H9 (cell line): Measurements from ENCODE around the gene NUP160. TPM values are rescaled to one million over a fixed set of nuclear protein-coding genes. Genes with fewer than 3 reads are reported as not detected.

ENCODE experiments used
- DNase-seq: peaks from one replicate; pipeline ENCODE4 v3.0.0-alpha.2; 2017
- H2AFZ ChIP-seq: one replicate; pipeline ENCODE4 v1.6.1; 2013; ENCODE audit warnings: mild to moderate bottlenecking, low read length, control low read depth, moderate library complexity
- H2AK5ac ChIP-seq: 2 replicates; pipeline ENCODE4 v1.6.1; 2013; ENCODE audit warnings: low read length, control low read depth, mixed read lengths; ENCODE audit not compliant: insufficient read length
- H2BK120ac ChIP-seq: one replicate; pipeline ENCODE4 v1.6.1; 2013; ENCODE audit warnings: low read depth, mild to moderate bottlenecking, low read length, control low read depth, inconsistent platforms; ENCODE audit not compliant: poor library complexity, severe bottlenecking
- H2BK12ac ChIP-seq: 2 replicates; pipeline ENCODE4 v1.6.1; 2013; ENCODE audit warnings: low read length, control low read depth, mixed read lengths, low read depth; ENCODE audit not compliant: insufficient read length
- H2BK15ac ChIP-seq: 2 replicates; pipeline ENCODE4 v1.6.1; 2013; ENCODE audit warnings: low read depth, low read length, control low read depth
- H2BK20ac ChIP-seq: one replicate; pipeline ENCODE4 v1.6.1; 2013; ENCODE audit warnings: low read depth, mild to moderate bottlenecking, low read length, control low read depth, inconsistent platforms; ENCODE audit not compliant: poor library complexity, severe bottlenecking
- H2BK5ac ChIP-seq: 2 replicates; pipeline ENCODE4 v1.6.1; 2013; ENCODE audit warnings: low read length, control low read depth, mixed read lengths; ENCODE audit not compliant: insufficient read length
- H3K14ac ChIP-seq: 2 replicates; pipeline ENCODE4 v1.6.1; 2013; ENCODE audit warnings: low read length, control low read depth; ENCODE audit not compliant: insufficient read depth
- H3K18ac ChIP-seq: 2 replicates; pipeline ENCODE4 v1.6.1; 2013; ENCODE audit warnings: low read depth, mild to moderate bottlenecking, mixed read lengths, low read length, control low read depth; ENCODE audit not compliant: insufficient read length
- H3K23ac ChIP-seq: 2 replicates; pipeline ENCODE4 v1.6.1; 2013; ENCODE audit warnings: low read length, control low read depth, mixed read lengths, low read depth; ENCODE audit not compliant: insufficient read length
- H3K23me2 ChIP-seq: 2 replicates; pipeline ENCODE4 v1.6.1; 2013; ENCODE audit warnings: low read depth, mild to moderate bottlenecking, mixed read lengths, low read length, control low read depth; ENCODE audit not compliant: insufficient read length, poor library complexity, severe bottlenecking
- H3K27ac ChIP-seq: 2 replicates; pipeline ENCODE4 v1.5.1; 2013; ENCODE audit warnings: low read length, control low read depth, mixed read lengths, low read depth; ENCODE audit not compliant: insufficient read length
- H3K27me3 ChIP-seq: 2 replicates; pipeline ENCODE4 v1.6.1; 2013; ENCODE audit warnings: low read length, control low read depth, inconsistent platforms; ENCODE audit not compliant: insufficient read depth
- H3K4ac ChIP-seq: 2 replicates; pipeline ENCODE4 v1.6.1; 2013; ENCODE audit warnings: low read depth, mild to moderate bottlenecking, control low read depth, inconsistent platforms, low read length, moderate library complexity
- H3K4me1 ChIP-seq: 2 replicates; pipeline ENCODE4 v1.6.1; 2013; ENCODE audit warnings: low read length, control low read depth, inconsistent platforms; ENCODE audit not compliant: insufficient read depth
- H3K4me2 ChIP-seq: 2 replicates; pipeline ENCODE4 v1.6.1; 2013; ENCODE audit warnings: low read length, control low read depth, mixed read lengths; ENCODE audit not compliant: insufficient read length, insufficient read depth
- H3K56ac ChIP-seq: 2 replicates; pipeline ENCODE4 v1.6.1; 2013; ENCODE audit warnings: low read depth, mild to moderate bottlenecking, mixed read lengths, low read length, control low read depth; ENCODE audit not compliant: insufficient read length
- H3K79me1 ChIP-seq: 2 replicates; pipeline ENCODE4 v1.6.1; 2013; ENCODE audit warnings: low read depth, mild to moderate bottlenecking, moderate library complexity, low read length, control low read depth, inconsistent platforms; ENCODE audit not compliant: insufficient read depth, poor library complexity, severe bottlenecking
- H3K79me2 ChIP-seq: 2 replicates; pipeline ENCODE4 v1.6.1; 2013; ENCODE audit warnings: low read length, control low read depth, inconsistent platforms; ENCODE audit not compliant: insufficient read depth
- H3K9ac ChIP-seq: 2 replicates; pipeline ENCODE4 v1.6.1; 2013; ENCODE audit warnings: low read length, control low read depth, mixed read lengths; ENCODE audit not compliant: insufficient read length; ENCODE audit errors: extremely low read depth
- H3K9me3 ChIP-seq: one replicate; pipeline ENCODE4 v1.6.1; 2013; ENCODE audit warnings: low read depth, low read length, inconsistent platforms; ENCODE audit not compliant: control insufficient read depth
- H3T11ph ChIP-seq: one replicate; pipeline ENCODE4 v1.6.1; 2013; ENCODE audit warnings: mild to moderate bottlenecking, low read length, control low read depth, inconsistent platforms
- H4K20me1 ChIP-seq: one replicate; pipeline ENCODE4 v1.6.1; 2013; ENCODE audit not compliant: control insufficient read depth, insufficient read length, insufficient read depth
- H4K5ac ChIP-seq: 2 replicates; pipeline ENCODE4 v1.6.1; 2013; ENCODE audit warnings: low read depth, mild to moderate bottlenecking, mixed read lengths, low read length, control low read depth; ENCODE audit not compliant: insufficient read length
- H4K8ac ChIP-seq: replicated peaks from 2 replicates; pipeline ENCODE4 v1.6.1; 2013; ENCODE audit warnings: low read length, control low read depth, mixed read lengths, low read depth; ENCODE audit not compliant: insufficient read length
- H4K91ac ChIP-seq: 2 replicates; pipeline ENCODE4 v1.6.1; 2013; ENCODE audit warnings: low read depth, mild to moderate bottlenecking, moderate library complexity, mixed read lengths, low read length, control low read depth; ENCODE audit not compliant: insufficient read length
- H3K27ac Mint-ChIP-seq, 3 experiments: 2 replicates in 2 of 3; 3 replicates in 1 of 3; pipeline ENCODE4 v1.8.0; 2020 to 2021; ENCODE audit warnings: mixed read lengths in 3 of 3, mild to moderate bottlenecking in 1 of 3, moderate library complexity in 1 of 3
- H3K27me3 Mint-ChIP-seq: 2 replicates; pipeline ENCODE4 v1.8.0; 2021; ENCODE audit warnings: low read depth, mild to moderate bottlenecking, moderate library complexity, mixed read lengths
- H3K36me3 Mint-ChIP-seq, 3 experiments: 2 replicates in 2 of 3; 3 replicates in 1 of 3; pipeline ENCODE4 v1.8.0; 2020 to 2021; ENCODE audit warnings: low read depth in 3 of 3, mixed read lengths in 3 of 3; ENCODE audit not compliant: insufficient read depth in 1 of 3
- H3K4me1 Mint-ChIP-seq, 2 experiments: 2 replicates each; pipeline ENCODE4 v1.8.0; 2020; ENCODE audit warnings: mixed read lengths in 2 of 2
- H3K4me3 Mint-ChIP-seq, 2 experiments: 2 replicates in 1 of 2; 3 replicates in 1 of 2; pipeline ENCODE4 v1.8.0; 2020 to 2021; ENCODE audit warnings: mild to moderate bottlenecking in 2 of 2, mixed read lengths in 2 of 2, moderate library complexity in 1 of 2
- H3K9me3 Mint-ChIP-seq, 2 experiments: 2 replicates in 1 of 2; 3 replicates in 1 of 2; pipeline ENCODE4 v1.8.0; 2020; ENCODE audit warnings: mild to moderate bottlenecking in 2 of 2, mixed read lengths in 2 of 2, moderate library complexity in 1 of 2
- WGBS: extraction: QIAGEN DNeasy Blood & Tissue Kit; methylation state at CpG from one replicate; pipeline ENCODE4 v1.1.7; 2013; ENCODE audit warnings: missing lambda C conversion rate, low lambda C conversion rate, mixed read lengths; ENCODE audit not compliant: insufficient read length; ENCODE audit errors: extremely low coverage; 5-methylcytosine and 5-hydroxymethylcytosine counted together
- total RNA-seq: library from RNA; stranded (reverse); gene quantifications from 2 replicates; pipeline ENCODE4 v1.2.1, GENCODE V29; 2021
- TF ChIP-seq, protein P1 (sequence below): fragments of 200-600 bp; sonication (generic); conservative IDR thresholded peaks from 3 replicates; pipeline ENCODE4 v1.8.0; 2021; ENCODE audit warnings: antibody characterized with exemption, mild to moderate bottlenecking

Gene NUP160
- total RNA-seq, 1 experiment from 2014 or later: 86.1 TPM

DNA sequence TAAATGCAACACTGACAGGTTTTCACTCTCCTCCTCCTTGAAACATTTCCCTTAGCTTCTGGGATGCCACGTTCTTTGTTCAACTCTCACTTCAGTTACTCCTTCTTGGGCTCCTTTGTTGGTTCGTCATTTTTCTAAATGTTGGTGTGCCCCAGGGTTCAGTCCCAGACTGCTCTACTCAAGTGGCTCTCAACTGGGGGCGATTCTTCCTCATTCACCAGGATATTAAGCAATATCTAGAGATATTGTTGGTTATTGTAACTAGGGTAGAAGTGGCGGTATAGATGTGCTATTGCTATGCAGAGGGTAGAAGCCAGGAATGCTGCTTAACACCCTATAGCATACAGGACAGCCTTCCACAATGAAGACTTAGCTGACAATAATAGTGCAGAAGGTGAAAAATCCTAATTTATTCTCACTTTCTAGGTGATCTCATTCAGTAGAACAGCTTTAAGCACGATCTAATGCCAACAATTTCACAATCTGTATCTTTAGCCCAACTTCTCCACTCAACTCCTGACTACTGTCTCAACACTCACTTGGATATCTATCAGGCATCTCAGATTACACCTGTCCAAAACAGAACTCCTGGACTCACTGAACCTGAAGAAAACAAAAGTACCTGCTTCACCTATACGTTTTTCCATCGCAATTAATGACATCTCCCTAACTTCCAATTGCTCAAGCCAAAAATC is 4.6 kb downstream of the NUP160 start:
- Histone ChIP-seq H3K9me3 (no peaks in the 10 kb centered on the region), H3K4ac (no peak overlapping the region), H3K79me2 (peaks cover 12% of the 10 kb centered on the region; the same call in 1 of the 2 replicates), H2BK5ac (no peak overlapping the region), H4K8ac (no peak overlapping the region), H2AK5ac (no peak overlapping the region), H3K18ac (no peak overlapping the region), H3K14ac (no peak overlapping the region), H2AFZ (no peak overlapping the region), H3T11ph (no peak overlapping the region), H2BK12ac (no peak overlapping the region), H2BK15ac (no peak overlapping the region), H4K20me1 (no peaks in the 10 kb centered on the region), H3K9ac (no peak overlapping the region), H3K27me3 (no peaks in the 10 kb centered on the region), H4K5ac (no peak overlapping the region), H2BK20ac (no peak overlapping the region), H2BK120ac (no peak overlapping the region), H3K23ac (no peak overlapping the region), H3K23me2 (peaks cover 2% of the 10 kb centered on the region), H3K56ac (no peak overlapping the region), H3K4me2 (no peak overlapping the region), H3K79me1 (no peaks in the 10 kb centered on the region), H3K4me1 (no peaks in the 10 kb centered on the region), H3K27ac (no peak overlapping the region), H4K91ac (no peak overlapping the region)
- no peaks in the 10 kb centered on the region for H3K9me3 Mint-ChIP-seq
- peaks cover 14 to 41% (median 38%) of the 10 kb centered on the region in 3 experiments for H3K36me3 Mint-ChIP-seq
- no peak for DNase-seq
- no CpG with 5 or more reads among the region's 7 CpGs for WGBS
- no peaks in the 10 kb centered on the region for H3K27me3 Mint-ChIP-seq
- peaks cover 8 to 9% of the 10 kb centered on the region in 2 experiments for H3K4me1 Mint-ChIP-seq
- H3K4me3 Mint-ChIP-seq: no peak overlapping the region
- TF ChIP-seq, protein P1, sequence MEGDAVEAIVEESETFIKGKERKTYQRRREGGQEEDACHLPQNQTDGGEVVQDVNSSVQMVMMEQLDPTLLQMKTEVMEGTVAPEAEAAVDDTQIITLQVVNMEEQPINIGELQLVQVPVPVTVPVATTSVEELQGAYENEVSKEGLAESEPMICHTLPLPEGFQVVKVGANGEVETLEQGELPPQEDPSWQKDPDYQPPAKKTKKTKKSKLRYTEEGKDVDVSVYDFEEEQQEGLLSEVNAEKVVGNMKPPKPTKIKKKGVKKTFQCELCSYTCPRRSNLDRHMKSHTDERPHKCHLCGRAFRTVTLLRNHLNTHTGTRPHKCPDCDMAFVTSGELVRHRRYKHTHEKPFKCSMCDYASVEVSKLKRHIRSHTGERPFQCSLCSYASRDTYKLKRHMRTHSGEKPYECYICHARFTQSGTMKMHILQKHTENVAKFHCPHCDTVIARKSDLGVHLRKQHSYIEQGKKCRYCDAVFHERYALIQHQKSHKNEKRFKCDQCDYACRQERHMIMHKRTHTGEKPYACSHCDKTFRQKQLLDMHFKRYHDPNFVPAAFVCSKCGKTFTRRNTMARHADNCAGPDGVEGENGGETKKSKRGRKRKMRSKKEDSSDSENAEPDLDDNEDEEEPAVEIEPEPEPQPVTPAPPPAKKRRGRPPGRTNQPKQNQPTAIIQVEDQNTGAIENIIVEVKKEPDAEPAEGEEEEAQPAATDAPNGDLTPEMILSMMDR: no peak
- H3K27ac Mint-ChIP-seq: no peak overlapping the region
